Osteoblast (primary cell): ENCODE data around the gene KCNIP3. TPM values are rescaled to one million over a fixed set of nuclear protein-coding genes. Genes with fewer than 3 reads are reported as not detected.

Experiments
- DNase-seq: peaks from one replicate; pipeline ENCODE4 v3.0.0; 2011; ENCODE audit warnings: low spot score, mixed read lengths; ENCODE audit not compliant: insufficient read length; ENCODE audit errors: missing footprints
- H2AFZ ChIP-seq: 2 replicates; pipeline ENCODE4 v1.6.0; 2011; ENCODE audit warnings: mild to moderate bottlenecking, low read length
- H3K27ac ChIP-seq: 2 replicates; pipeline ENCODE4 v1.5.1; 2011; ENCODE audit warnings: mild to moderate bottlenecking, low read depth, low read length, moderate library complexity
- H3K27me3 ChIP-seq: 2 replicates; pipeline ENCODE4 v1.6.0; 2012; ENCODE audit warnings: mild to moderate bottlenecking, control low read depth, inconsistent platforms, low read length, moderate library complexity; ENCODE audit not compliant: insufficient read depth
- H3K36me3 ChIP-seq: 2 replicates; pipeline ENCODE4 v1.5.1; 2011; ENCODE audit warnings: mild to moderate bottlenecking, low read length, control low read depth, moderate library complexity; ENCODE audit not compliant: insufficient read depth
- H3K4me1 ChIP-seq: 2 replicates; pipeline ENCODE4 v1.5.1; 2011; ENCODE audit warnings: mild to moderate bottlenecking, low read length, control low read depth, moderate library complexity; ENCODE audit not compliant: insufficient read depth
- H3K4me2 ChIP-seq: 2 replicates; pipeline ENCODE4 v1.6.0; 2011; ENCODE audit warnings: mild to moderate bottlenecking, low read length; ENCODE audit not compliant: insufficient read depth
- H3K4me3 ChIP-seq: fragments of 200-600 bp; sonication (generic); 3 replicates; pipeline ENCODE4 v1.5.1; 2012; ENCODE audit warnings: mild to moderate bottlenecking, low read length, inconsistent platforms; ENCODE audit not compliant: insufficient read depth
- H3K79me2 ChIP-seq: 2 replicates; pipeline ENCODE4 v1.6.0; 2012; ENCODE audit warnings: mild to moderate bottlenecking, low read length, control low read depth, inconsistent platforms; ENCODE audit not compliant: insufficient read depth
- H3K9me3 ChIP-seq: 2 replicates; pipeline ENCODE4 v1.5.1; 2011; ENCODE audit warnings: low read depth, low read length, control low read depth
- H4K20me1 ChIP-seq: 2 replicates; pipeline ENCODE4 v1.6.0; 2012; ENCODE audit warnings: mild to moderate bottlenecking, low read length, control low read depth; ENCODE audit not compliant: insufficient read depth
- CTCF ChIP-seq: IDR thresholded peaks from 2 replicates; pipeline ENCODE4 v1.5.1; 2011; ENCODE audit warnings: mild to moderate bottlenecking, low read depth, low read length, moderate library complexity; ENCODE audit errors: extremely low read depth
- total RNA-seq: library from RNA; depleted of rRNA; stranded (reverse); fragments of >200 nt; gene quantifications from 2 replicates; pipeline ENCODE4 v1.2.3, GENCODE V29; 2012

KCNIP3 gene
- total RNA-seq, 1 donor: under 0.01 TPM

- no peak overlapping the region for H3K4me2 ChIP-seq
- no peaks in the 10 kb centered on the region for H3K36me3 ChIP-seq
- peaks cover 8% of the 10 kb centered on the region for H3K27me3 ChIP-seq
- no peaks in the 10 kb centered on the region for H4K20me1 ChIP-seq
- H3K4me1 ChIP-seq: no peaks in the 10 kb centered on the region
- TF ChIP-seq CTCF: no peak
- H3K79me2 ChIP-seq: no peaks in the 10 kb centered on the region
- H3K4me3 ChIP-seq: no peak overlapping the region
- H3K27ac ChIP-seq: no peak overlapping the region
- no peak overlapping the region for H2AFZ ChIP-seq
- DNase-seq: peak; percentile 76
- H3K9me3 ChIP-seq: no peaks in the 10 kb centered on the region
These were observed 94.6 kb downstream of the KCNIP3 start for GRCh38 chr2:95391641-95392310.

- Histone ChIP-seq H3K4me2 (no peak overlapping the region), H2AFZ (no peak overlapping the region), H4K20me1 (no peaks in the 10 kb centered on the region), H3K27ac (no peak overlapping the region), H3K36me3 (no peaks in the 10 kb centered on the region), H3K79me2 (no peaks in the 10 kb centered on the region), H3K4me1 (no peaks in the 10 kb centered on the region), H3K4me3 (no peak overlapping the region), H3K9me3 (no peaks in the 10 kb centered on the region), H3K27me3 (peaks cover 8% of the 10 kb centered on the region)
- no peak for TF ChIP-seq CTCF
- peak; percentile 11 for DNase-seq
These were observed 95.2 kb downstream of the KCNIP3 start for GRCh38 chr2:95392320-95392719.

GRCh38 chr2:95392730-95393455, 95.7 kb downstream of the KCNIP3 start:
- Histone ChIP-seq H2AFZ (no peak overlapping the region), H4K20me1 (no peaks in the 10 kb centered on the region), H3K79me2 (no peaks in the 10 kb centered on the region), H3K9me3 (no peaks in the 10 kb centered on the region), H3K4me1 (no peaks in the 10 kb centered on the region), H3K4me3 (no peak overlapping the region), H3K36me3 (no peaks in the 10 kb centered on the region), H3K27ac (no peak overlapping the region), H3K4me2 (no peak overlapping the region), H3K27me3 (peaks cover 8% of the 10 kb centered on the region)
- TF ChIP-seq CTCF: peak; percentile 20
- peak; percentile 37 for DNase-seq

- no peak overlapping the region for H3K4me2 ChIP-seq
- no peak for TF ChIP-seq CTCF
- no peaks in the 10 kb centered on the region for H3K79me2 ChIP-seq
- H3K9me3 ChIP-seq: no peaks in the 10 kb centered on the region
- no peak for DNase-seq
- H3K4me3 ChIP-seq: no peak overlapping the region
- no peaks in the 10 kb centered on the region for H4K20me1 ChIP-seq
- no peak overlapping the region for H3K27ac ChIP-seq
- no peaks in the 10 kb centered on the region for H3K4me1 ChIP-seq
- no peak overlapping the region for H2AFZ ChIP-seq
- peaks cover 3% of the 10 kb centered on the region for H3K27me3 ChIP-seq
- no peaks in the 10 kb centered on the region for H3K36me3 ChIP-seq
These were observed 96.8 kb downstream of the KCNIP3 start for GRCh38 chr2:95393901-95394300.
